NOMO-1 treated with DMSO at 0.1 percent for 48 hours (cell line): ENCODE results near the gene ENTHD1.
"Not testable (repeated sequence)": the region's sequence is repeated elsewhere in the genome, so short reads cannot be mapped to it uniquely, and the experiment has no call there.

Experiments
- DNase-seq: peaks from one replicate; lab custom pipeline; 2025; ENCODE audit not compliant: unreplicated experiment; lab: John Stamatoyannopoulos, UW

Gene ENTHD1

GRCh38 chr22:39925273-39925672 is 31.7 kb upstream of the ENTHD1 start:
- DNase-seq: no peak

GRCh38 chr22:39924286-39924685 is 30.7 kb upstream of the ENTHD1 start:
- DNase-seq: no peak

- peak; percentile 40 for DNase-seq
Observed at GRCh38 chr22:39923696-39924095, 30.1 kb upstream of the ENTHD1 start.

GRCh38 chr22:39920134-39920743 is 26.7 kb upstream of the ENTHD1 start:
- DNase-seq: no peak

- no peak for DNase-seq
Observed at GRCh38 chr22:39917776-39918495, 24.4 kb upstream of the ENTHD1 start.

- DNase-seq: no peak
Observed at GRCh38 chr22:39917197-39917643, 23.7 kb upstream of the ENTHD1 start.

- DNase-seq: no peak
Observed at GRCh38 chr22:39916496-39916895, 22.9 kb upstream of the ENTHD1 start.

GRCh38 chr22:39915295-39915726 is 21.8 kb upstream of the ENTHD1 start:
- no peak for DNase-seq

- no peak for DNase-seq
Observed at GRCh38 chr22:39914584-39914983, 21.0 kb upstream of the ENTHD1 start.

GRCh38 chr22:39913886-39914285 is 20.3 kb upstream of the ENTHD1 start:
- no peak for DNase-seq

- no peak for DNase-seq
Observed at GRCh38 chr22:39913321-39913720, 19.8 kb upstream of the ENTHD1 start.

GRCh38 chr22:39910876-39911613 is 17.5 kb upstream of the ENTHD1 start:
- no peak for DNase-seq

- DNase-seq: no peak
Observed at GRCh38 chr22:39908737-39909136, 15.2 kb upstream of the ENTHD1 start.

GRCh38 chr22:39908136-39908535 is 14.6 kb upstream of the ENTHD1 start:
- no peak for DNase-seq

GRCh38 chr22:39907605-39908097 is 14.1 kb upstream of the ENTHD1 start:
- DNase-seq: no peak

GRCh38 chr22:39907047-39907446 is 13.5 kb upstream of the ENTHD1 start:
- DNase-seq: no peak

GRCh38 chr22:39906207-39906606 is 12.6 kb upstream of the ENTHD1 start:
- no peak for DNase-seq

GRCh38 chr22:39905687-39906086 is 12.1 kb upstream of the ENTHD1 start:
- no peak for DNase-seq

GRCh38 chr22:39904862-39905261 is 11.3 kb upstream of the ENTHD1 start:
- no peak for DNase-seq

GRCh38 chr22:39904024-39904423 is 10.5 kb upstream of the ENTHD1 start:
- not testable (repeated sequence) for DNase-seq

- DNase-seq: no peak
Observed at GRCh38 chr22:39901565-39902146, 8.1 kb upstream of the ENTHD1 start.
